NCI-H2196 (cell line): Measurements from ENCODE around the gene SUMO2.
A peak's percentile ranks its signal among the peaks of the same experiment; 100 is the strongest.
"Not testable (repeated sequence)": the region's sequence is repeated elsewhere in the genome, so short reads cannot be mapped to it uniquely, and the experiment has no call there.

ENCODE experiments used
- DNase-seq: peaks from one replicate; lab custom pipeline; 2025; ENCODE audit not compliant: unreplicated experiment; lab: John Stamatoyannopoulos, UW

Gene SUMO2

DNA sequence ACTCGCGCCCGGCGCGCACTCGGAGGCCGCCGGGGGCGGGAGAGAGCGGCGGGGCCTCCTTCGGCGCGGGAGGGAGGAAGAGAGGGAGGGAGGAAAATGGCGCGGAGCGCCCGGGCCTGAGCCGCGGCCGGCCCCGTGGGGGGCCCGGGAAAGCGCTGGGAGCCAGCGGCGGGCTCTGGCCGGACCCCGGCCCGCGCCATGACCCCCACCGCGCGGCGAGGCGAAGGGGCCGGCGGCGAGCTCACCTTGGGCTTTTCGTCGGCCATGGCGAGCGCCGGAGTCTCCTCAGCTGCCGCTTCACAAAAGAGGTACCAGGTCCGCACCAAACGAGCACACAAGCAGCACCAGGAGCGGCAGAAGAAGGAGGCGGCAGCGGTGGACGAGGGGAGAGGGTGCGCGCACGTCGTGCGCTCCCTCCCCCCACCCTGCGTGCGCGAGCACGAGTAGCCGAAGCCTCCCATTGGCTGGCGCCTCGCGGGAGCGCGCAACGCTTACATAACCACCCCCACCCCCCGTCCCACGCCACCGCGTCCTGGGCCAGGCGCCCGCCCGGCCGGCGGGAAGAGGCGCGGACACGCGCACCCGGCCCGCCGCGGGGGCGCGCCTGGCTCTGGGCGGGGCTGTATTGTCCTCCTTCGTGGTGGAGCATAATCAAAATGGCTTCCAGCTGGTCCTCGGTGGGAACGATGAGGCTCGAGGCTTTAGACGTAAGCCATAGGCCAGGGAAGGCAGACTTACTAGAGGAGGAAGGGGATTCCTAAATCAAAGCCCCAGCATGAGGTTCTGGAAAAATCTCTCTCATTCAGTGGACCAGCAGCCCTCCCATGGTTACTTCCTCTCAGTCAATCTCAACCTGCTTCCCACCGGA lies at the start of gene SUMO2:
Gene SUMO2 (minus strand): TSS at position 391 of the 868 bp plus-strand sequence. CDS start 125 bp downstream, at position 266.
- peak; percentile 96 for DNase-seq

GRCh38 chr17:75231741-75232464 lies 49.1 kb upstream of the SUMO2 start:
- no peak for DNase-seq

GRCh38 chr17:75231071-75231470 lies 48.3 kb upstream of the SUMO2 start:
- no peak for DNase-seq

DNA sequence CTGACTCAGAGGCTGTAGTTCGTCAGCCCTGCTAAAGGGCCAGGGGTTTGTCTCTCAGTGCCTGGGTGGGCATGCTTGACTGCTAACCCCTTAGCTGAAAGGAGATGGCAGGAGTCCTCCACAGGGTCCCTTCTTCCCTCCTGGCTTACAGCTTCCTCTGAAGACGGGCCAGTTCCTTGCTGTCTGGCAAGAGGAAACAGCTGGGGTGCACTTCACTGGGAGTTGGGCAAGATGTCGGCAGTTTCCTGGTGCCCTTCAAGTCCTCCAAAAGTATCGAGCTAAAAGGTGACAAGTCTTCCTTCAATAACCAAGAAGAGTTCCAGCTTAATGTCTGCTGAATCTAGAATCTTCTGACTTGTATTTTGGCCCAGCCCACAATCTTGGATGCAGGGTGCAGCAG lies 46.1 kb upstream of the SUMO2 start:
- no peak for DNase-seq

- no peak for DNase-seq
Measured at GRCh38 chr17:75228305-75228704, 45.5 kb upstream of the SUMO2 start.

DNA sequence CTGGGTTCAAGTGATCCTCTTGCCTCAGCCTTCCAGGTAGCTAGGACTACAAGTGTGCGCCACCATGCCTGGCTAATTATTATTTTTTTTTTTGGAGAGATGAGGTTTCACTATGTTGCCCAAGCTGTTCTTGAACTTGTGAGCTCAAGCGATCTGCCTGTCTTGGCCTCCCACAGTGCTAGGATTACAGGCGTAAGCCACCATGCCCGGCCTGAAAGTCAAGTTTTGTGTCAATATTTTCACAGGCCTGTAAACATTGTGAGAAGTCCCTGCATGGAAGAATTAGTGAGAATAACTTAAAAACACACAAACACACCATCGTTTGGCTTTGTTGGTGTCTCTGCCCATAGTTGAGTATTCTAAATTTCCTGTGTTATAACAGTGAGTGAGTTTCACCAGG lies 45.0 kb upstream of the SUMO2 start:
- DNase-seq: no peak

DNA sequence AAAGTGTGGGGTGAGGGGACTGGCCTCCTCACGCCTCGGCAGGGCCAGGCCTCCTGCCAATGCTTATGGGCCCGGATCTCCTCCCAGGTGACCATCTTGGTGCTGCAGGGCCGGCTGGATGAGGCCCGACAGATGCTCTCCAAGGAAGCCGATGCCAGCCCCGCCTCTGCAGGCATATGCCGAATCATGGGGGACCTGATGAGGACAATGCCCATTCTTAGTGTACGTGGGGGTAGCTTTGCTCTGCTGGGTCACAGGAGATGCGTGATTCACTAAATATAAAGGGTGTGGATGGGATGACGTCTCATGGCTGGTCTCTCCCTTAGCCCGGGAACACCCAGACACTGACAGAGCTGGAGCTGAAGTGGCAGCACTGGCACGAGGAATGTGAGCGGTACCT lies 42.3 kb upstream of the SUMO2 start:
- DNase-seq: no peak

DNA sequence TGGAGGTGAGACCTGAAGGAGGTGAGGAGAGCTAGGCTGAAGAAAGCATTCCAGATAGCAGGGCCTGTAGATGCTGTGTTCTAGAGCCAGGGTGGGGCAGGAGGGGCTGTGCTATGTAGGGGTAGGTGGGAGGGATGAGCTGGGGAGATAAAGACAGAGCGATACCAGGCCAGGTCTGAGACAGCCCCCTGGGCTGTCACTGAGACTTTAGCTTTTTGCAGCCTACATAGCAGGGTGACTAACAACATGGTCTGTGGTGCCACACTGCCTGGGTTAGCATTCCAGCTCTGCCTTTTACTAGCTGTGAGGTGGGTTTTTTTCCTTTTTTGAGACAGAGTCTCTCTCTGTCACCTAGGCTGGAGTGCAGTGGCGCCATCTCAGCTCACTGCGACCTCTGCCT lies 37.1 kb upstream of the SUMO2 start:
- DNase-seq: no peak

GRCh38 chr17:75218131-75218530 lies 35.4 kb upstream of the SUMO2 start:
- DNase-seq: no peak

DNA sequence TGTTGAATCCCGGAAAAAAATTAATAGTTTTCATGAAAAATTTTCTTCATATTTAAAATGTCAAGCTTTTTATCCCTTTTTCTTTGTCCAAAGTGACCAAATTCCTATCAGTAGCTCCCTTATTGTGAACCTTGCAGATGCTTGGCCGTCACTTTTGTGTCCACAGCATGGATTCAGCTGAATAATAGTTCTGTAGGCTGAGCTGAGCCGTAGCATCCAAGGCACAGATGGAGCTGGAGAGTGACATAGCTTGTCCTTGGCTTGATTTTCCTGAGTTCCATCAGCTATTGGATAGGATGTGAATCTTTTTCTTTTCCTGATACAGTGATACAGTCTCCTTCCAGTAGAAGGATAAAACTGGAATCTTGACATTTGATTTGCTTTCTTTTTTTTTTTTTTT lies 26.3 kb upstream of the SUMO2 start:
- DNase-seq: no peak

DNA sequence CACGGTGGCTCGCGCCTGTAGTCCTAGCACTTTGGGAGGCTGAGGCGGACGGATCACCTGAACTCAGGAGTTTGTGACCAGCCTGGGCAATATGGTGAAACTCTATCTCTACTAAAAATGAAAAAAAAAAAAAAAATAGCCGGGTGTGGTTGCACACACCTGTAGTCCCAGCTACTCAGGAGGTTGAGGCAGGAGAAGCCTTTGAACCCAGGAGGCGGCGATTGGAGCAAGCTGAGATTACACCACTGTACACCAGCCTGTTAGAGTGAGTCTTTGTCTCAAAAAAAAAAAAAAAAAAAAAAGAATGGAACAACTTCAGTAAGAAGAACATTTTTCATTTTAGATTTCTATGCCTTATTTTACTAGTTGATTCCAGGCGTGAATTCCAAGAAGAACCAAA lies 25.4 kb upstream of the SUMO2 start:
- no peak for DNase-seq

GRCh38 chr17:75207760-75208159 lies 25.0 kb upstream of the SUMO2 start:
- DNase-seq: no peak

DNA sequence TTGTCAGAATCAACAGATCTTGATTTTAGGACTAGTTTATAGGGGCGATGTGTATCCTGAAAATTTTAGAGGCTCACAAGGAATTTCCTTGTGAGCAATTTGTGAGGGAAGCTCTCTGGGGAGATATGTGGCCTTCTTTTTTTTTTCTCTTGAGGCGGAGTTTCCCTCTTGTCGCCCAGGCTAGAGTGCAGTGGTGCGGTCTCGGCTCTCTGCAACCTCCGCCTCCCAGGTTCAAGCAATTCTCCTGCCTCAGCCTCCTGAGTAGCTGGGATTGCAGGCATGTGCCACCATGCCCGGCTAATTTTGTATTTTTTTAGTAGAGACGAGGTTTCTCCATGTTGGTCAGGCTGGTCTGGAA lies 24.3 kb upstream of the SUMO2 start:
- not testable (repeated sequence) for DNase-seq

DNA sequence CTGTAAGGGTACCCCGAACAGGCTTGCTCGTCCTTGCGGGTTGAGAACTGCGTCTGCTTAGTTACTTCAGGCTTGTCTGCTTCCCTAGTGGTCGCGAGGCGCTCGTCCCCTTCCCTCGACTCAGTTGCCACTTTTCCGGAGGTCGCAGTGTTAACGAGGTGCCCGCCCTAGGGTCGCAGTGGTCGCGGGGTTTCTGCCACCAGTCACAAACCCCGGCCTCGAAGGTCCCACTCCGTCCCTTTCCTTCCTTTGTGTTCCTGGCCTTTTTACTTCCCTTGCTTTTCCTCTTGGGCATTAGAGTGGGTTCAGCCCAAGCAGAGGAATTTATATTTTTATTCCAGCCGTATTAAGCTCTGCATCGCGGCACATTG lies 23.0 kb upstream of the SUMO2 start:
- DNase-seq: no peak

GRCh38 chr17:75205037-75205792 lies 22.5 kb upstream of the SUMO2 start, which contains the start of gene NUP85:
NUP85 (plus strand) TSS chr17:75205679; CDS start chr17:75205762, 83 bp downstream.
- peak; percentile 94 for DNase-seq

DNA sequence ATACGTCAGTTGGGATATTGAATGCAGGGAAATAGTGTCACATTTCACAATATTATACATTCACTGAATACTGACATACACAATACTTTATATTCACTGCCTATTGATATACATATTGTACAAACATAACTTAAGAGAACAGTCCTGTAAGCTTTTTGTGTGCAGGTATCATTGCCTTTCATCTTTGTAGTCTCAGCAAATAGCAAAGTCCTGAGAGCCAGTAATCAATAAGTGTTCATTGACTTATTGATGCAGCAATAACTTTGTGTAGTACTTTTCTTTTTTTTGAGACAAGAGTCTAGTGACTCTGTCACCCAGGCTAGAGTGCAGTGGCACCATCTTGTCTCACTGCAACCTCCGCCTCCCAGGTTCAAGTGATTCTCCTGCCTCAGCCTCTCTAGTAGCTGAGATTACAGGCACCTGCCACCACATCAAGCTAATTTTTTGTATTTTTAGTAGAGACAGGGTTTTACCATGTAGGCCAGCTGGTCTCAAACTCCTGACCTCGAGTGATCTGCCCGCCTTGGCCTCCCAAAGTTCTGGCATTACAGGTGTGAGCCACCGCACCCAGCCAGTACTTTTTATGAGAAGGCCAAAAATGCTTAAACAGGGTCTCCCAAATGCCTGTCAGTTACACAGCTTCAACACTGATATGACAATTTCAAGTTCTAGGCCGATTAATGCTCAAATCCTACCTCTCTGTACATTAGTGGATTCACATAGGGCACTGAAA lies 17.3 kb upstream of the SUMO2 start:
- DNase-seq: no peak

DNA sequence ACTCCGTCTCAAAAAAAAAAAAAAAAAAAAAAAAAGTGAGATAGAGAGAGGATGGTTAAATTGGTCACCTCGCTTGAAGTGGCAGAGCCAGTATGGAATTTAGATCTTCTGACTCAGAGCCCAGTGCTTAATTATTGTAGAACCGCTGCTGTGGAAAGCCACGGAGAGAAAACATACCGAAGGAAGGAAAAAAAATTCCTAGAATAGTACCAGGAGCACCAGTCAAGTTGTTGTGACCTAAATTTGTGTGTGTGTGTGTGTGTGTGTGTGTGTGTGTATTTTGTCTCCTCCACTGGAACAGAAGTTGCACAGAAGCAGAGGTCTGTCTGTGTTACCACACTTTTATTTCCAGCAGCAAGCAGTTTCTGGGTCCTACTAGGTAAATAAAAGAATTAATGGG lies 12.1 kb upstream of the SUMO2 start:
- no peak for DNase-seq

GRCh38 chr17:75191584-75191983 lies 8.8 kb upstream of the SUMO2 start:
- no peak for DNase-seq

DNA sequence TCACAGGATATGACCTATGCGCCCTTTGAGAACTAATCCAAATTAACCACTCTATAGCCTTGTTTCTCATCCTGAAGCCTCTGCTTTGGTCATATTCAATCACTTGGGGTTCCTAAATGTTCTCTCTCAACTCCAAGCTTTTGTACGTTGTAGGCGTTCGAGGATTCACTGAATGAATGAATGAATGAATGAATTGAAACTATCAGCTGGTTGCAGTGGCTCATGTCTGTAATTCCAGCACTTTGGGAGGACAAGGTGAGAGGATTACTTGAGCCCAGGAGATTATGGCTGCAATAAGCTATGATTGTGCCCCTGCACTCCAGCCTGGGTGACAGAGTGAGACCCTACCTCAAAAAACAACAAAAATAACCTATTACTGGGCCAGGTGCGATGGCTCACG lies 5.9 kb upstream of the SUMO2 start:
- DNase-seq: no peak

DNA sequence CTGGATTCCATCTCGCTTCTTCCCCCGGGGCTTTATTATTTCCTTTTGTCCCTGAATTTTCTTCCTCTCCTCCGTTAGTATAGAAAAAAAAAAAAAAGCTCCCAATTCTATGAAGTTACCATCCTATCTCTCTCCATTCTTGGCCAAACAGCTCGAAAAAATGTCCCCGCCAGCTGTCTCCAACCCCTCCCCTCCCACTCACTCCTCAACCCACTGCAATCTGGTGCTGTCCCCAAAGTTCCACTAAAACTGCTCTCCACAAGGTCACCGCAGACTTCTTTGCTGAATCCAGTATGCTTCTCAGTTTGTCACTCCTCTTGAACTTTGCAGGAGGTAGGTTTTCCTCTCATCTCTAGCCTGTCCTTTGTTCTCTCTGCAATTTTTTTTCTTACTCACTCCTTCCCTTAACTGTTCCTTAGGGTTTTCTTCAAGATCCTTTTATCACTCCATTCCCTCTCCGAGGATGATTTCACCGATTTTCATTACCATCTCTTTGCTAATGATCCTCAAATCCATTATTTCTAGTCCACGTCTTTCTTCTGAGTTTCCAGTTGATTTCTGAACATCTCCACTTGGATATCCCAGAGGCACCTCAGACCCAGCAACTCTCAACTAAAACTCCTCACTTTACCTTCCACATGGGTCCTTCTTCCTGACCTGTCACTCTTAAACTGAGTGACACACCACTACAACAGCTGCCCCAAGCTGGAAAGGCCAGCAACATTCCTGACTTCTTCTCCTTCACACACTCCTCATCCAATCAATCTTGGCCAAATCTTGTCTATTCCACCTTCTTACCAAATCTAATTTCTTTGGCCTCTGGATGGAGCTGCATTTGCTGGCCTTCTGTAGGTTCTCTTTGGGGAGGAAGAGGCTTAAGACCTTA lies 1.5 kb upstream of the SUMO2 start:
- DNase-seq: no peak
